ENCODE data around the gene USP35.

DNA sequence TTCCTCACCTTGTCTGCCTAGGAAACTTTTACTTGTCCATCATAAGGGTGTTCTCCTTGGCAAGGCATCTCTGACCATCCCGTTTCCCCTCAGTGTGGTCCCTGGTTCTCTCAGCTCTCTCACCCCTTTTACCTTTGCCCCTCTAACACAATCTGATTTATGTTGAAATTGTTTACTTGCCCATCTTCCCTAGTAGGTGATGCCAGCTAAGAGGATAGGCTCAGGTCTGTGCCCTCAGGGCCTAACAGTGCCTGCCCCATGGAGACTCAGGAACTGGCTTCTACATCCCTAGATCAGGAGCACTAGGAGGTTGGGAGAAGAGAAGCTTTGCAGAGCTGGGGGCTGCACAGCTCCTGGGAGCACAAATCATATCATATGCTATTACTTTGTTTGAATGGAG is 28.2 kb upstream of the USP35 start:
- TF ChIP-seq POLR2A (IDR thresholded peaks at IDR 0.05; ENCODE audit: borderline replicate concordance, extremely low read depth, insufficient read depth, insufficient read length): no peak
- no peak for TF ChIP-seq POLR2AphosphoS5 (IDR thresholded peaks at IDR 0.05; ENCODE audit: low read depth, low read length)
- no peak for TF ChIP-seq EZH2 (IDR thresholded peaks at IDR 0.05)
- TF ChIP-seq, protein P1, sequence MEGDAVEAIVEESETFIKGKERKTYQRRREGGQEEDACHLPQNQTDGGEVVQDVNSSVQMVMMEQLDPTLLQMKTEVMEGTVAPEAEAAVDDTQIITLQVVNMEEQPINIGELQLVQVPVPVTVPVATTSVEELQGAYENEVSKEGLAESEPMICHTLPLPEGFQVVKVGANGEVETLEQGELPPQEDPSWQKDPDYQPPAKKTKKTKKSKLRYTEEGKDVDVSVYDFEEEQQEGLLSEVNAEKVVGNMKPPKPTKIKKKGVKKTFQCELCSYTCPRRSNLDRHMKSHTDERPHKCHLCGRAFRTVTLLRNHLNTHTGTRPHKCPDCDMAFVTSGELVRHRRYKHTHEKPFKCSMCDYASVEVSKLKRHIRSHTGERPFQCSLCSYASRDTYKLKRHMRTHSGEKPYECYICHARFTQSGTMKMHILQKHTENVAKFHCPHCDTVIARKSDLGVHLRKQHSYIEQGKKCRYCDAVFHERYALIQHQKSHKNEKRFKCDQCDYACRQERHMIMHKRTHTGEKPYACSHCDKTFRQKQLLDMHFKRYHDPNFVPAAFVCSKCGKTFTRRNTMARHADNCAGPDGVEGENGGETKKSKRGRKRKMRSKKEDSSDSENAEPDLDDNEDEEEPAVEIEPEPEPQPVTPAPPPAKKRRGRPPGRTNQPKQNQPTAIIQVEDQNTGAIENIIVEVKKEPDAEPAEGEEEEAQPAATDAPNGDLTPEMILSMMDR (IDR thresholded peaks at IDR 0.05 in 2 of 3, conservative IDR thresholded peaks at IDR 0.05 in 1 of 3; ENCODE audit: borderline replicate concordance in 1 of 3, insufficient read depth in 1 of 3, low read depth in 2 of 3, low read length in 2 of 3): no peak
- no peak for TF ChIP-seq EGR1 (IDR thresholded peaks at IDR 0.05; ENCODE audit: low read depth)
